ENCODE results near the gene CBX7. TPM values are rescaled to one million over a fixed set of nuclear protein-coding genes. Genes with fewer than 3 reads are reported as not detected.
A peak's percentile ranks its signal among the peaks of the same experiment; 100 is the strongest.
"Not testable (repeated sequence)": the region's sequence is repeated elsewhere in the genome, so short reads cannot be mapped to it uniquely, and the experiment has no call there.

The CBX7 gene
- total RNA-seq, 1 donor: 10.0 TPM

DNA sequence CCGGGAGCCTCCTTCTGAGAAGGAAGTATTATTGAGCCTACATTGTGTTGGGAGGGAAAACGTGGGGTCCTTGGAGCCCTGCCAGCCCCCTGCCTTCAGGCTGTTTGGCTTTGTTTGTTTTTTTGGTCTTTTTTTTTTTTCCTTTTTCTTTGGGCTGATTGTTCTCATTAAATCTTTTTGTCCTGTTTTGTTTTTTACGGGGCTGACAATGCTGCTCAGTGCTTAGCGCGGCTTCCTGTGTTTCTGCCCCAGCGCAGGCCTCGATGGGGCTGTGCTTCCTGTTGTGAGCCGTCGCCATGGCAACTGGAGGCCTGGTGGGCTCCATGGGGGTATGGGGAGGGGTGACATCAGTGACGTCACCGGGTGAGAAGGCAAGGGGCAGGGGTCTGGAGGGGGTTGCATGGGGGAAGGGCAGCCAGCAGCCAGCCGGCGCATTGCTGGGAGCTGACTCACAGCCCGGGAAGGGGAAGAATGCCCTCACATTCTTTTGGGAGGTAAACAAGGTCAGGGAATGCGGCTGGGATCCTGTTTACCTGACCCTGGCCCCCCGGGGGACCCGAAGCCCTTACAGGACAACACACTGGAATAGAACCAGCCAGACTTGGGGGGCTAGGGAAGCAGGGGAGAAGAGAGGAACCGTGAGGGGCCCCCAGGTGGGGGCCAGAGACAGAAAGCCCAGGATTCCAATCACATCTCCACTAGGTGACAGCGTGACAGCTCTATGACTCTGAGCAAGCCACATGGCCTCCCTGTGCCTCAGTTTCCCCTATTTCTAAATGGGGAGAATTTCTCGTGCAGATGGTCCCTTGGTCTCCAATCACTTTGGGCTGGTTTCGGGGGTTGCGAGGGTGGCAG, 22.2 kb upstream of the CBX7 start:
- peak; percentile 51 to 95 (median 95) for DNase-seq (ENCODE audit: low read depth in 2 of 3, low spot score in 2 of 3)

DNA sequence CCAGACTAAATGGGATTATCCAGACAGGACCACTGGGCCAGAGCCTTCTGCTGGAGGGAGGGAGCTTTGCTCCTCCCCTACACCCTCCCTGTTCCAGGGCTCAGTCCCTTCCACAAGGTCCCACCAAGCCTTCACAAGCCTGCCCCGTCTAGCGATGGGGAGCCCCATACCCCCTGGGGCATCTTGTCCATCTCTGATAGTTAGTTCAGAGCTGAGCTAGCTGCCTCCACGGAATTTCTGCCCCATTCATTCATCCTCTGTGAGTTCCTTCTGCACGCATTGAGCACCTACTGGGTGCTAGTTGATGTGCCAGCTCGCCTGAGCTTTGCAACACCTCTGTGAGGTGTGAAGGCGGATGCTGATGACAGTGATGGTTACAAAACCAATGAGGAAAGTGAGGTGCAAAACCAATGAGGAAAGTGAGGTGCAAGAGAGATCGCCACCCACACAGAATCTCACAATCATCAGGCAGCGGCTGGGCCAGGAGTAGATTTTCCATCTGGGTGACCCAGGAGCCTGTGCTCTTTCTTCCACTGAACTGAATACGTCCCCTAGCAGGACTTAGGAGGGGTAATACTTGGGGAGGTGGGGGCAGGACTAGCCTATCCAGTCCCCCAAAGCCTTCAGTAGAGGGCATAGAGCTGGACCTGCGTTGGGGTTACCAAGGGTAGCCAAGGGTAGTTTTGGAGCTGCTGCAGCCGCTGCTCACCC, 21.5 kb upstream of the CBX7 start:
- no peak for DNase-seq (ENCODE audit: low read depth in 2 of 3, low spot score in 2 of 3)

DNA sequence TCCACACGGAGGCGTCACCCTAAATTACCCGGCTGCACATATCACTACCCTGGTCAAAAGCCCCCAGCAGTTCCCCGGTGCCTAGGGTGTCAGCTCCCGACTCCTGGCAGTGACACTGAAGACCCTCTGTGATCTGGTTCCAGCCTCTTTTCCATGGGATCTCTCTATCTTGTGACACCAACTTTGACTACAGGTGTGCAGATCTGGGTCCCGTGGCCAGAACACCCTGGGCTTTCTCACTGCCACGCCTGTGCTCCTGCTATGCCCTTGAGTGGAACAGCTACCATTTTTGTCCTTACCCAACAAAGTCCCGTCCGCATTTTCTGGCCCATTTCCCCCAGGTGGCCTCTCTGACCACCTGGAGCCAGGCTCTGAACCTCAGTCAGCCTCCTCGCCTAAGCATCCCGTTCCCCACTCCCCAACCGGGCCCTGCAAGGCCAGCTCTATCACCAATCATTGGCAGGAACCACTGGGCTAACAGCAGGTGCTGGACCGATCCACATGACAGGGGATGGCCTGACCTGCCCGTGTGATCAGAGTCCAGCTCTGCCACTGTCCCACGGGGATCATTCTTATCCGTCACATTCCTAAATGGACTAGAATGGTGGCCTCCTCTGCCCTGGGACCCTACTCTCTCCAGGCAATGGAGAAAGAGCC, 20.7 kb upstream of the CBX7 start:
- no peak for DNase-seq (ENCODE audit: low read depth in 2 of 3, low spot score in 2 of 3)

DNA sequence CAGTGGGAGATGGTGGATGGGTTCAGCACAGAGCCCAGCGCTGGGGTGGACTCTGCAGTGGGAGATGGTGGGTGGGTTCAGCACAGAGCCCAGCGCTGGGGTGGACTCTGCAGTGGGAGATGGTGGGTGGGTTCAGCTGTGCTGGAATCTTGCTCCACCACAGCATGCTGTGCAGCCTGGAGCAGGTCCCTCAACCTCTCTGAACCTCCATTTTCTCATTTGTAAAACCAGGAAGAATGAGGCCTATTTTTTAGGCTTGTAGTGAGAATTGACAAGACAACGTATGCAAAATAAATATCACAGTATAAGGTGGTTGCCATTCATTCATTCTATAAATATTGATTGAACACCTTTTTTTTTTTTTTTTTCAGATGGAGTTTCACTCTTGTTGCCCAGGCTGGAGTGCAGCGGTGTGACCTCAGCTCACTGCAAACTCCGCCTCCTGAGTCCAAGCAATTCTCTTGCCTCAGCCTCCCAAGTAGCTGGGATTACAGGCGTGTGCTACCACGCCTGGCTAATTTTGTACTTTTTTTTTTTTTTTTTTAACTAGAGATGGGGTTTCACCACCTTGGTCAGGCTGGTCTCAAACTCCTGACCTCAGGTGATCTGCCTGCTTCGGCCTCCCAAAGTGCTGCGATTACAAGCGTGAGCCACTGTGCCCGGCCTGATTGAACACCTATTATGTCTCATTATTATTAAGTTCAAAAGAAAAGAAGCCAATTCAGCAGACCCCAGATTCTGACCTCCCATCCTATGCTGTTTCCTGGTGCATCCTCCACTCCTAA, 20.0 kb upstream of the CBX7 start:
- not testable (repeated sequence) for DNase-seq (ENCODE audit: low read depth in 2 of 3, low spot score in 2 of 3)

DNA sequence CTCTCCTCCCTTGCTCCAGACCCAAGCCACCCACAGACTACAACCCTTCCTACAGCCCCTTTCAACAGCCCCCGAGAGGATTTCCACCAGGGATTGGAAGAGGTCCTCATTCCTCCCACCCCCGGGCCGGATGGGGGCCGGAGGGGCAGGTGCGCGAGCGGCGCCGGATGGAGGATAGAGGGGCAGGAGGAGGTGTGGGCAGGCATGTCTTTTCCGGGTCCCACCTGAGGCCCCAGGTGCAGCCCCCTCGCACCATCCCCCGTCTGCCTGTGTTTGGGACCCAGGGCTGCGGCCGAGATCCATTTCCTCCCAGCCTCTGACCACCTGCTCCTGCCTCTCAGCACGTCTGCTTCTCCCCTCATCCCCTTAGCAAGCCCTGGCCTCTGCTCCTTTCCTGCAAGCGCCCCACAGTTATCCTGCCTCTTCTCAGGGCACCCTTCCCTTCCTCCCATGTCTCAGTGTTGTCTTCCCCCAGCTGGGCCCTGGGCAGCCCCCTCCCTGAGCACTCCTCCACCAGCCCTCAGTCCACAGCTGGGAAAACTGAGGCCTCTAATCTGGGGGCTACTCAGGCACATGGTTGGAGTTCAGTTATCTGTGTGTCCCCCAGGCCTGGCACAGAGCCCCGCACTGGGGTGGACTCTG, 19.3 kb upstream of the CBX7 start:
- no peak for DNase-seq (ENCODE audit: low read depth in 2 of 3, low spot score in 2 of 3)

DNA sequence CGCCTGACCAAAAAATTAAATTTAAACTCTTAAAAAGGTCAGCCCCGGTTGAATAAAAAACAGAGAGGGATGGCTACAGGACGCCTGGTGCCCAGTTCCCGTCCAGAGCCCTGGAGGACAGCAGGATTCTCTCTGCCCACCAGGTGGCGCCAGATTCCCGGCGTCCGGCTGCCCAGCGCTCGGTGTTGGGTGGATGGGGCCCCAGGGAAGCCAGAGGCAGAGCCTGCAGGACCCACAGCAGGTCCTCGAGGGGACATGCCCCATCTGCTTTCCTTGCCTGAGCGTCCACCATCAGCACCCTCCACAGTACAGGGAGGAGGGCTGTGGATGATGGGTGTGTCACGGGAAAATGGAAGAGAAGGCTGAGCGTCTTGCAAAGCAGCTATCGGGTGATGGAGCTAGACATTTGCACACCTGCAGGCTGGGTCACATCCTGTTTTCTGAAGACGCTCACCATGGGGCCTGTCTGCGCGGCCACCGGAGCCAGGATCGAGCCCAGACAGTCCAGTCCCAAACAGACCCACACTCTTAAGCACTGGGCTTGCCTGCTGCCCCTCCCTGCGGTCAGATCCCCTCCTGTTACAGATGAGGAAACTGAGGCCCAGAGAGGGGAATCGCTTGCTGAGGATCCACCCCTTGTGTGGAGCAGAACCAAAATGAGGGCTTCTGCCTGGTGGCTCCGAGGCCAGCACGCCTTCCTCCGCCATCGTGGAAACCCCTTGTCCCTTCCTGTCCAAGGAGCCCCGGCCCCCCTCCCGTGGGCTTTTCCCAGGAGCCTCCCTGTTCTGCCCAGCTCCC, 18.5 kb upstream of the CBX7 start:
- peak; percentile 71 to 88 (median 78) for DNase-seq (ENCODE audit: low read depth in 2 of 3, low spot score in 2 of 3)

DNA sequence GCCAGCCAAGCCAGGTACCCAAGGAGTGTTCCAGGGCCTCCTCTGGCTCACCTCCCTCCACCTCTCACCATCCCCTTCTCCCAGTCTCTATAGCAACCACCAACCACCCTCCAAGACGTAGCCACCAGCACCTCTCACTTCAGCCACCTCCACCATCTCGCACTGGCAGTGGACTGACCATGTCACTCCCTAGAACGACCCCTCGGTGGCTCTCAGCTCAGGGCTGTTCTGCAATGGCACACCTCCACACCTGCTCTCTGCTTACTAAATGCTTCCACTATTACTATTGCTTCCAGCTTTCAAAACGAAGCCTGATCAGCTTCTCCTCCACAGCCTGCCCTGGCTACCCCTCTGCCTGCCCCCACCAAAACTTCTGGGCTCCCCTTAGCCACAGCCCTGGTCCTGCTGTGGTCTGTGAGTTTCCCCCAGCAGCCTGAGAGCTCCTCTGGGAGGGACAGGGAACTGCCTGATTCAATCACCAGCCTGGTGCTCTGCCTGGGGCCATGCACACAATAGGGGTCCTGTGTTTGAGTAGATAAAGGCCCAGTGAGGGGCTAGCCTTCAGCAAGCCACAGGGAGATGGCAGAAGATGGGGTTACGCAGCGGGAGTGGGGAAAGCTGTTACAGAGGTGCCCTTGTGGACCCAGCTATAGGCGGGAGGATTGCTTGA, 17.5 kb upstream of the CBX7 start:
- no peak for DNase-seq (ENCODE audit: low read depth in 2 of 3, low spot score in 2 of 3)

DNA sequence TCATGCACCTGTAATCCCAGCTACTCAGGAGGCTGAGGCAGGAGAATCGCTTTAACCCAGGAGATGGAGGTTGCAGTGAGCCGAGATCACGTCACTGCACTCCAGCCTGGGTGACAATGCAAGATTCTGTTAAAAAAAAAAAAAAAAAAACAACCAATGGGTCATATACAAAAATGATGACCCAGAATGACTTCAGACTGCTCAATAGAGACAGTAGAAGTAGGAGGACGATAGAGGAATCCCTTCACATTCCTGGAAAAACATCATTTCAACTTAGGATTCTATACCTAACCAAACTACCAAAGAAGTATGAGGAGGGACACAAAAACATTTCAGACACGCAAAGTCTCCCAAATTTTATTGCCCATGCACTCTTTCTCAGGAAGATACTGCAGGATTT, 14.1 kb upstream of the CBX7 start:
- no peak for DNase-seq (ENCODE audit: low read depth in 2 of 3, low spot score in 2 of 3)

DNA sequence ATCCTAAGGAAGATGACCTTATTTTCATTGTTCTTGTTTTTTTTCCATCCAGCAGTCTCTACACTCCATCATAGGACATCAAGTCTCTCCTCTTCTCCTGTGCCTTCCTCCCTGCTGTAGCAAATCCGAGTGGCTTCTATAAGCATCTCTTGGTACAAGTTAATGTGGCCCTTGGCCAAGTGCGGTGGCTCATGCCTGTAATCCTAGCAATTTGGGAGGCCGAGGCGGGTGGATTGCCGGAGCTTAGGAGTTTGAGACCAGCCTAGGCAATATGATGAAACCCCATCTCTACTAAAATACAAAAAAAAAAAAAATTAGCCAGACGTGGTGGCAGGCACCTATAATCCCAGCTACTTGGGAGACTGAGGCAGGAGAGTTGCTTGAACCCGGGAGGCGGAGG, 3.6 kb upstream of the CBX7 start:
- DNase-seq (ENCODE audit: low read depth in 2 of 3, low spot score in 2 of 3): not testable (repeated sequence)

DNA sequence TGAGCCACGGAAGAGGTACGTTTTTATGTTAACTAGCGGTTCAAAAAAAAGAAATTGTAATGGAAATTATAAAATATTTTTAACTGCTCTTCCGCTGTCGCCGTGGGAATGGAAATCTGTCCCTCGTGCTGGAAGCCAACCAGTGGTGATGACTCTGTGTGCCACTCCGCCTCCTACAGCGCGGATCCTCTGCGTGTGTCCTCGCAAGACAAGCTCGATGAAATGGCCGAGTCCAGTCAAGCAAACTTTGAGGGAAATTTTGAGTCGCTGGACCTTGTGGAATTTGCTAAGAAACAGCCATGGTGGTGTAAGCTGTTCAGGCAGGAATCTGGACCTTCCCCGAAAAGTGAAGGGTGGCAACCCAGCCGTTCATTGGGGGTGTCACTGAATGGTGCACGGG, 2.9 kb upstream of the CBX7 start:
- DNase-seq (ENCODE audit: low read depth in 2 of 3, low spot score in 2 of 3): no peak

DNA sequence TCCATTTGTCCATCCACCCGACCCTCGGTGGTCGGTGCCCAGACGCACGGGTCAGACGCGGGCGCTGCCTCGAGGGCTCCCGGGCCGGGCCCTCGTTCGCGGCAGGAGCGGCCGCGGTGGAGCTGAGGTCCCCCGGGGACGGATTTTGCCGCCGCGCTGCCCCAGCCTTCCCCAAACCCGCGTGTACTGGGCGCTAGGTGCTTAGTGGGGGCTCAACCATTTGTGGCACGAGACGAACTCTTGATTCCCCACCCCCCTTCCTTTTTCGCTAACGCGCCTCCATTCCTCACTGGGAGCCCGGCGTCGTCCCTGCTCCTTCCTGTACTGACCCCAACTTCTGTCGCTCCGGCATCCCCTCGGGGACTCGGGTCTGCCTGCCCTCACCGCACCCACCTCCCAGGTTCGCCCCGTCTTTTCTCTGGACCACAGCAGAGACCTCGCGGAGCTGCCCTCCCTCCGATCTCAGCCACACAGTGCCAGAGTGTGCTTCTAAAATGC, 789 bp upstream of the CBX7 start:
- DNase-seq (ENCODE audit: low read depth in 2 of 3, low spot score in 2 of 3): no peak

DNA sequence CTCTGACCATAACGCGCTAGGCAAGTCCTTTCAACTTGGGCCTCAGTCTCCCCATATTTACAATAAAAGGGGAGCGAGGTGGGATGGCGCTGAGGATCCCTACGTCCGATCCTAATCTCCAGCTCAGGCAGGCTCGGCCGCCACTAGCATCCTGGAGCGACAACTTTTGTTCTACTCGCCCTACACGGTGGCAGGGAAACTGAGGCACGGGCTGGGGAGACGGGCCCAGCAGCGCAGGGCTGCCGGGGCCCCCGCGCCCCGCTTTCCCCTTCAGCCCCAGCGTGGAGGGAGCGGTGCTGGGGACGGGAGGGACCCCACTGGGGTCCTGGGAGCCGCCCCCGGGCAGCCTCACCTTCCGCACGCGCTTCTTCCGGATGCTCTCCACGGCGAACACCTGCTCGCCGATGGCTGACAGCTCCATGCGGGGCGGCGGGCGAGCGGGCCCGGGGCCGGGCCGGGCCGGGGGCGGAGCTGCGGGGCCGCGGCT, 413 bp downstream of the CBX7 start:
- DNase-seq (ENCODE audit: low read depth in 2 of 3, low spot score in 2 of 3): no peak

DNA sequence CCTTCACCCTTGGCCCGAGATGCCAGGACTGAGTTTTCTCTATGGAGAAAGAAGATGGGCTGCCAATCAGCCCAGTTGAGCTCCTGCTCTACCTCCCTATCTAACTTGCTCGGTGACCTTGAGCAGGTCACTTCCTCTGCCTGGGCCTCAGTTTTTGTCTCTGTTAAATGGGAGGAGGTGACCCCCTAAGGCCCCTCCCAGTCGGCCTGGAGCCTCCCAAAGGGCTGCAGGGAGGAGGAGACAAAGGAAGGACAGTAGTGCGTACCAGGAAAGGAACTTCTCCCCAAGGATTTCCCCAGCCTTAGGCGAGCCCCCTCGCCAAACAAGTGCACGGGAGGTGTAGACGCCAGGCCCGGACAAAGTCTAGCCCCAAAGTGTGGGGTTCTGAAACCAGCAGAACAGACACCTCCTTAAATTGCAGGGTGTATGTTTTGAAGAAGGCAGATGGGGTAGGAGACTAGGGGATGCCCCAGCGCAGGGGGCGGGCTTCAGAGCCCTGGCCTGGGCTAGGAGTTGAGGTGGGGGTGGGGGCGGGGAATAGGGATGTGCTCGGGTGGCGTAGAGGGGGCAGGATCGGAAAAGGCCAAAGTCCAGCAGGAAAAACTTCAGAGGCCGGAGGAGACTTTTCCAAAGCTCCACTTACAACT, 1.0 kb downstream of the CBX7 start:
- no peak for DNase-seq (ENCODE audit: low read depth in 2 of 3, low spot score in 2 of 3)

DNA sequence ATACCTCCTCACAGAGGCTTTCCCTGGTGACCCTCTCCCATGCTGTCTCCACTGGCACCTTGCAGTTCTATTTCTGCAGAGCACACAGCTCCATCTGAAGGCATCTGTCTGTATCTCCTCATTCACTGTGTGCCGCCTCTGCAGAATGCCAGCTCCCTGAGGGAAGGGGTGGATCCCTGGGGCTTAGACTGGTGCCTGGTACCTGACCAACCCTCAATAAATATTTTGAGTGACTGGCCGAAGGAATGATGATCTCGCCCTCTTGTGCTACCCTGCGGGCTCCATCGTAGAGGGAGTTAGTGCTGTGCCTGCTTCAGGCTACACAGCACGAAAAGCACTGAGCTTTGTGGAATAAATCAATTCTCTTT, 1.6 kb downstream of the CBX7 start:
- no peak for DNase-seq (ENCODE audit: low read depth in 2 of 3, low spot score in 2 of 3)

DNA sequence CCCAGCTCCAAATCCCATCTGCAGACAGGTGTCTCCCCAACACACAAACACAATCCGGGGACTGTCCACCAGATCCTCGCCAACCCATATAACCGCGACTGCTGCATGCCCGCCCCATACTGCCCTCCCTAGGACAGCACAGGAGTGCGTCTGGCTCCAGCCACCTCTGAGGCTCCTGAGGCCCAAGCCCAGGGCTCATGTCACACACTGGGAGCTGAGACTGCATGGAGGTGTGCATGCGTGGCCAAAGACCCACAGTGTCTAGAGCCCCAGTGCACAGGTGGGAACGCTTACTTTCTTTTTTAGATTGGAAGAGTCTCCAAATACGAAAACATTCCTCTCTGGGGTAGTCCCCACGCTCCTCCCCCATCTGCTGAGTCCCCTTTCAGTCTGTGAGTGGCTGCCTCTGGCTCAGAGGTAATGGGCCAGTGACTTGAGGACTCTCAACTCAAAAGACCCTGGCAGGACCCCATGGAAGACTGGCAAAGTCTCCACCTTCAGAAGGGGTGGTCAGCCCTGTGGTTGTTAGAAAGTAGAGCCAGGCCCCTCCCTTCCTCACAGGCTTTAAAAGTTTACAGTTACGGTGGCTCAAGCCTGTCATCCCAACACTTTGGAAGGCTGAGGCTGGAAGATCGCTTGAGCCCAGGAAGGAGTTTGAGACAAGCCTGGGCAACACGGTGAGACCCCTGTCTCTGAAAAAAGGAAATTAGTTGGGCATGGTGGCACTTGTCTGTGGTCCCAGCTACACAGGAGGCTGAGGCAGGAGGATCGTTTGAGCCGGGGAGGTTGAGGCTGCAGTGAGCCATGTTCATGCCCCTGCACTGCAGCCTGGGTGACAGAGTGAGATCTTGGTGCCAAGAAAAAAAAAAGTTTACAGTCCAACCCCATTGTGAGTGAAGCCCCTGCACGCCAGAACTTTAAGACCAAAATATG, 2.3 kb downstream of the CBX7 start:
- no peak for DNase-seq (ENCODE audit: low read depth in 2 of 3, low spot score in 2 of 3)

DNA sequence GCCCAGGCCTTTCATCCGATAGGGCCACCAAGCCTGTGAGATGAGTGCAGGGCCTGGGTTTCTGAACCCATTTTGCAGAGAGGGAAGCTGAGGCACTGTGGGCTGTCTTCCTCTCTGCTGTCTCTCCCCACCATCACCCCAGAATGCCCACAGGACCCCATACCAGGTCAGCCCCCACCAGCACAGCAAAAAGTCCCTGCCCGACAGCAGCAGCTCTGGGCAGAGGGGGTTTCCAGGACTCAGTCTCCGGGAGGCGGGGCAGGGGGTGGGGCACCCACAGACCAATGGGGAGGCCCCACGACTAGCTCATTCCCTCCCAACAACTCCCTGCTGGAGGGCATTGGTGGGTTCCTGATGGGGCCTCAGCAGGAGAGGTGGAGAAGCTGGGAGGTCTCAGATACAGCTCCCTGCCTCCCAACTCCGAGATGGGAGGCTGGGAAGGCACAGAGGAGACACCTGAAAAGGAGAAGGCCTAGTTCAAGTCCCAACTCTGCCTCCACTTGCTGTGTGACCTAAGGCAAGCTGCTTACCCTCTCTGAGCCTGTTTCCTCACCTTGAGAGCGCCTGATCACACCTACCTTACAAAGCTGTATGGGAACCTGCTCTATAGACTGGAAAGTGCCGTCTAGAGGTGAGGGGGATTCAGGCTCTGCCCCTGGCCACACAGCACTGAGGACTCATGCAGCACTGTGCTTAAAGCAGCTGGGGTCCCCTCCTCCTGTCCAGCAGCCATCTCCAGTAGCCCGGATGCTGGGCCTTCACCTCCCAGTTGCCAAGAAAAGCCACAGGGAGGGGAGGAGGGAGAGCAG, 3.5 kb downstream of the CBX7 start:
- DNase-seq (ENCODE audit: low read depth in 2 of 3, low spot score in 2 of 3): peak in 2 of 3 donors; percentile 52 to 62

All from hematopoietic multipotent progenitor cell (in vitro differentiated cells).